Panc1 (cell line): ENCODE results near the gene GRID1.

Experiments used
- POLR2AphosphoS5 ChIP-seq: IDR thresholded peaks from 2 replicates; pipeline ENCODE4 v1.6.1; 2012; ENCODE audit warnings: mild to moderate bottlenecking, low read depth, low read length, moderate library complexity
- TF ChIP-seq, protein P1 (sequence below): fragments of 450-650 bp; IDR thresholded peaks from 2 replicates; pipeline ENCODE4 v1.5.1; 2017; ENCODE audit warnings: mild to moderate bottlenecking

DNA sequence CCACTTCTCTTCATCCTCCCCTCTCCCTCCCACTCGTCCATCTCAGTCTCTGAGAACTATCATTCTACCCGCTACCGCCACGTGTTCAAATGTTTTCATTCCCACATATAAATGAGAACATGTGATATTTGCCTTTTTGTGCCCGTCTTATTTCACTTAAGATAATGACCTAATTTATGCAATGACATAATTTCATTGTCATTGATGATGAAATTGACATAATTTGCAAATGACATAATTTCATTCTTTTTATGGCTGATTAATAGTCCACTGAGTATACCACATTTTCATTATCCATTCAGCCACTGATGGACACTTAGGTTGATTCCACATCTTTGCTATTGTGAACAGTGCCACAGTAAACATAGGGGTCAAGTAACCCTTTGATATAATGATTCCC is 292.3 kb downstream of the GRID1 start:
- TF ChIP-seq, protein P1, sequence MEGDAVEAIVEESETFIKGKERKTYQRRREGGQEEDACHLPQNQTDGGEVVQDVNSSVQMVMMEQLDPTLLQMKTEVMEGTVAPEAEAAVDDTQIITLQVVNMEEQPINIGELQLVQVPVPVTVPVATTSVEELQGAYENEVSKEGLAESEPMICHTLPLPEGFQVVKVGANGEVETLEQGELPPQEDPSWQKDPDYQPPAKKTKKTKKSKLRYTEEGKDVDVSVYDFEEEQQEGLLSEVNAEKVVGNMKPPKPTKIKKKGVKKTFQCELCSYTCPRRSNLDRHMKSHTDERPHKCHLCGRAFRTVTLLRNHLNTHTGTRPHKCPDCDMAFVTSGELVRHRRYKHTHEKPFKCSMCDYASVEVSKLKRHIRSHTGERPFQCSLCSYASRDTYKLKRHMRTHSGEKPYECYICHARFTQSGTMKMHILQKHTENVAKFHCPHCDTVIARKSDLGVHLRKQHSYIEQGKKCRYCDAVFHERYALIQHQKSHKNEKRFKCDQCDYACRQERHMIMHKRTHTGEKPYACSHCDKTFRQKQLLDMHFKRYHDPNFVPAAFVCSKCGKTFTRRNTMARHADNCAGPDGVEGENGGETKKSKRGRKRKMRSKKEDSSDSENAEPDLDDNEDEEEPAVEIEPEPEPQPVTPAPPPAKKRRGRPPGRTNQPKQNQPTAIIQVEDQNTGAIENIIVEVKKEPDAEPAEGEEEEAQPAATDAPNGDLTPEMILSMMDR: no peak
- no peak for TF ChIP-seq POLR2AphosphoS5
